WERI-Rb-1 (cell line): ENCODE results near the gene HSPA12B.

Experiments used
- DNase-seq: peaks from one replicate; pipeline ENCODE4 v3.0.0-alpha.2; 2020
- H3K27ac ChIP-seq: fragments of 250-450 bp; sonication (Bioruptor Pico); 2 replicates; pipeline ENCODE4 v1.5.1; 2020; ENCODE audit warnings: mild to moderate bottlenecking, moderate library complexity
- H3K27me3 ChIP-seq: fragments of 250-450 bp; sonication (Bioruptor Pico); 2 replicates; pipeline ENCODE4 v1.5.1; 2021; ENCODE audit warnings: mild to moderate bottlenecking, low read depth, moderate library complexity; ENCODE audit not compliant: insufficient read depth, severe bottlenecking
- H3K36me3 ChIP-seq: fragments of 250-450 bp; sonication (Bioruptor Pico); 2 replicates; pipeline ENCODE4 v1.5.1; 2020; ENCODE audit warnings: mild to moderate bottlenecking, moderate library complexity
- H3K4me3 ChIP-seq: 2 replicates; pipeline ENCODE4 v1.5.1; 2011; ENCODE audit warnings: low read depth, mild to moderate bottlenecking, control low read depth, low read length
- H3K9me3 ChIP-seq: fragments of 250-450 bp; sonication (Bioruptor Pico); 2 replicates; pipeline ENCODE4 v1.5.1; 2021; ENCODE audit warnings: mild to moderate bottlenecking, moderate library complexity; ENCODE audit not compliant: severe bottlenecking
- TF ChIP-seq, protein P1 (sequence below): IDR thresholded peaks from 2 replicates; pipeline ENCODE4 v1.5.1; 2011; ENCODE audit warnings: low read depth, mild to moderate bottlenecking, control low read depth, inconsistent platforms, low read length

The HSPA12B gene

DNA sequence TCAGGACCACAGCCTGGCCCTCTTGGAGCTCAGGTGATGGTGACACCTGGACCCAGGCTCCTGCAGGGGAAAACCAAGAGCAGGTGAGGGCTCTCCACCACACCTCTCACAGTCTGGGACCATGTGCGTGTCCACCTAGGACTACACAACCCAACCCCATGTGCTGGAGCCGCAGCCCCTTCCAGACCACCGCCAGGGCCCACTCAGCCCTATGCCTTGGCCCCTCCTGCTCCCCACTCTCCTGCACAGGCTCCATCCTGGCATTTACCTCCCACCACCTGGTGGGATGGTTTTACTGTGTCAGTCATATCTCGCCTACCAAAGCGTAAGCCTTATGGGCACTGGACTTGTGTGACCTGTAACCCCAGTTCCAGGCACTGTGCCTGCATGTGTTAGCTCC is 37.6 kb upstream of the HSPA12B start:
- DNase-seq, result no peak
- TF ChIP-seq, protein P1, sequence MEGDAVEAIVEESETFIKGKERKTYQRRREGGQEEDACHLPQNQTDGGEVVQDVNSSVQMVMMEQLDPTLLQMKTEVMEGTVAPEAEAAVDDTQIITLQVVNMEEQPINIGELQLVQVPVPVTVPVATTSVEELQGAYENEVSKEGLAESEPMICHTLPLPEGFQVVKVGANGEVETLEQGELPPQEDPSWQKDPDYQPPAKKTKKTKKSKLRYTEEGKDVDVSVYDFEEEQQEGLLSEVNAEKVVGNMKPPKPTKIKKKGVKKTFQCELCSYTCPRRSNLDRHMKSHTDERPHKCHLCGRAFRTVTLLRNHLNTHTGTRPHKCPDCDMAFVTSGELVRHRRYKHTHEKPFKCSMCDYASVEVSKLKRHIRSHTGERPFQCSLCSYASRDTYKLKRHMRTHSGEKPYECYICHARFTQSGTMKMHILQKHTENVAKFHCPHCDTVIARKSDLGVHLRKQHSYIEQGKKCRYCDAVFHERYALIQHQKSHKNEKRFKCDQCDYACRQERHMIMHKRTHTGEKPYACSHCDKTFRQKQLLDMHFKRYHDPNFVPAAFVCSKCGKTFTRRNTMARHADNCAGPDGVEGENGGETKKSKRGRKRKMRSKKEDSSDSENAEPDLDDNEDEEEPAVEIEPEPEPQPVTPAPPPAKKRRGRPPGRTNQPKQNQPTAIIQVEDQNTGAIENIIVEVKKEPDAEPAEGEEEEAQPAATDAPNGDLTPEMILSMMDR, result no peak
- peaks cover 5% of the 10 kb centered on the region for H3K9me3 ChIP-seq
- H3K27me3 ChIP-seq, result no peaks in the 10 kb centered on the region
- H3K4me3 ChIP-seq, result no peak overlapping the region
- no peak overlapping the region for H3K27ac ChIP-seq
- no peaks in the 10 kb centered on the region for H3K36me3 ChIP-seq

DNA sequence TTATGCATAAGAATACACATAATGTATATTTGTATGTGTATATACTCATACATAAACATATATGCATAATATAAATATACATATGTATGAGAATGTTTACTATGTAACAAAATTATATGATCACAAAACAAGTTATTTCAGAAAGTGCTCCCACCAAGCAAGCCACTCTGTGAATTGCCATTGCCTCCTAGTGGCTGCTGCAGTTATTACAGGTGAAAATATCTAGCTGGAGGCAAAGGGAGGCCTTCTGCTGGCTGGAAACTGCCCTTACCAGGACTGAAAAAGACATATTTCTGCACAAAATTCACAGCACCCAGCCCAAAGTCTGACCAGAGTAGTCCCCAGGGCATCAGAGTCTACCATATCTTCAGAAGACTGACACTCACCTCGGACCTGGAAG is 36.3 kb upstream of the HSPA12B start:
- H3K4me3 ChIP-seq, result no peak overlapping the region
- DNase-seq, result no peak
- H3K27me3 ChIP-seq, result no peaks in the 10 kb centered on the region
- TF ChIP-seq, protein P1, result peak; percentile 48
- peaks cover 5% of the 10 kb centered on the region for H3K9me3 ChIP-seq
- H3K27ac ChIP-seq, result no peak overlapping the region
- H3K36me3 ChIP-seq, result no peaks in the 10 kb centered on the region

- Histone ChIP-seq H3K9me3 (peaks cover 5% of the 10 kb centered on the region), H3K4me3 (no peak overlapping the region), H3K27me3 (no peaks in the 10 kb centered on the region), H3K27ac (no peak overlapping the region), H3K36me3 (no peaks in the 10 kb centered on the region)
- no peak for DNase-seq
- TF ChIP-seq, protein P1, result no peak
Observed at GRCh38 chr20:3696745-3697587, 35.5 kb upstream of the HSPA12B start.

DNA sequence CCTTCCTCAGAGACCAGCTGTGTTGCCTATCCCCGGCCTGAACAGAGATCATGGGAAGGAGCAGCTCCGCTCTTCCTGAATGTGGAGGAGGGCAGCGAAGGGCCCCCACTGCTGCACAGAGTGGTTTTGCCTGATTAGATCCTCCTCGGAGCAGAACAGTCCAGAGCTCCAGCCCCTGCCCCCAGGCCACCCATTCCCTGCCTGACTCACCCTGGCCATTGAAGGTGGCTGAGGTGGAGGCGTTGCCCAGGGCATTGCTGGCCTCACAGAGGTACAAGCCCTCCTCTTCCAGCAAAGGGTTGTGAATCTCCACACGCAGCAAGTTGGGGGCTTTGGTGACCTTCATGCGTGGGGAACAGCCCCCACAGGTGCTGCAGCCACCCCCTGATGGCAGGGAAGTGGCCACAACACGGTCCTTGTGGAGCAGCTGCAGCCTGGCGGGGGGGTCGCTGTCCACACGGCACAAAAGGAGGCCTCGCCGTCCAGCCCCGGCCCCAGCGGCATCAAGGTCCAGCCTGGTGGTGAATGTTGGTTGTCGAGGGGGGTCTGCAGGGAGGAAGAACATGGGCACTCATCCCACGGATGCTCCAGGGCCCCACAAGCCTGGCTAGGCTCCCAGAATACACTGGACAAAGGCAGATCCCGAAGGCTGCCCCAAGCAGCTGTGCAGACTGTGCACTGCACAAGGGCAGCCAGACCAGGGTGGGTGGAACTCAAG is 34.7 kb upstream of the HSPA12B start:
- H3K4me3 ChIP-seq, result no peak overlapping the region
- no peak for DNase-seq
- peaks cover 5% of the 10 kb centered on the region for H3K9me3 ChIP-seq
- H3K36me3 ChIP-seq, result no peaks in the 10 kb centered on the region
- no peaks in the 10 kb centered on the region for H3K27me3 ChIP-seq
- H3K27ac ChIP-seq, result no peak overlapping the region
- TF ChIP-seq, protein P1, result no peak

DNA sequence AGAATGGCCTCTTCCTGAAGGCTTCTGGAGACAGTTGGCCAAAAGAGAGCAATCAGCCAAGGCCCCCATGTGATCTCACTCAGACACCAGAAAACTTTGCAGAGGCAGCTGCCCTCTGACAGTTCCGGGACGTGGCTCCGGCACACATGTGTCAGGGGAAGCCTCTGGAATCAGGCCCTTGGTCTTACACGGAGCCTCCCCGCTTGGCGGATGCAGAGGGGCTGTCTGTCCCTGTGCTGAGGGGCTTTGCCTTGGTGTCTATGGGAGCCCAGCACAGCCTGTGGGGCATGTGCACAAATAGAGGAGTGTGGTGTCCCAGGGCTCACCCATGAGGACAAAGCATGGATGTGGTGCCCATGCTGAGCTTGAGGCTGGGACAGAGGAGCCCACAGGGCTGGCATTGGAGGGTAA is 33.9 kb upstream of the HSPA12B start:
- TF ChIP-seq, protein P1, result no peak
- Histone ChIP-seq H3K27me3 (no peaks in the 10 kb centered on the region), H3K36me3 (no peaks in the 10 kb centered on the region), H3K9me3 (peaks cover 5% of the 10 kb centered on the region), H3K27ac (no peak overlapping the region), H3K4me3 (no peak overlapping the region)
- no peak for DNase-seq
